B cell (primary cell): Measurements from ENCODE around the gene THBD.
"Not testable (repeated sequence)": the region's sequence is repeated elsewhere in the genome, so short reads cannot be mapped to it uniquely, and the experiment has no call there.

Experiments used
- CTCF ChIP-seq: fragments of 200-600 bp; IDR thresholded peaks from one replicate; pipeline ENCODE4 v1.8.0; 2022; ENCODE audit warnings: antibody characterized with exemption, mild to moderate bottlenecking
- EZH2 ChIP-seq: IDR thresholded peaks from 2 replicates; pipeline ENCODE4 v1.6.1; 2012; ENCODE audit warnings: borderline replicate concordance, low read depth, mild to moderate bottlenecking, moderate library complexity, low read length; ENCODE audit not compliant: insufficient read depth, poor library complexity, severe bottlenecking

DNA sequence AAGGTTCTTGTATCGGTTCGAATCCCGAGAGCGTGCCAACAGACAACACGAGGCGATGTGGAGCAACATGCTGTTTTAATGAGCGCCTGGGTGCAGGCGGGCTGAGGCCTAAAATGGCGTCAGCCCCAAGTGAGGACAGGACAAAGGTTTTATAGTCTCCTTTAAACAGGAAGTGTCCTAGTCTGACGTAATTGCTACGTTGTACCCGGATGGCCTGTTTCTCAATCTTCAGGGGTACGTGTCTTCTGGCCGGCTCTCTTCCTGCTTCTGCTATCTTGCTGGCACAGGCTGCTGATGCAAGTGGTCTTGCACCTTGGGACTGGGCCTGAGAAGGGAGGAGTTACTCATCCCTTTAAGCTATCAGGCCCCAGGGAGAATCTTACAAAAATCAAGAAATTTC lies 24.0 kb downstream of the THBD start:
- TF ChIP-seq CTCF, EZH2: not testable (repeated sequence)
